HG03060 (cell line): ENCODE measurements around the gene ABCB4.

Experiments used
- ATAC-seq: cut with Tn5 transposase; IDR thresholded peaks from one replicate; pipeline ENCODE4 v1.9.1; 2021; ENCODE audit warnings: low read depth, moderate number of reproducible peaks; ENCODE audit not compliant: unreplicated experiment

The ABCB4 gene

GRCh38 chr7:87359366-87359765 is 116.1 kb downstream of the ABCB4 start:
- ATAC-seq: no peak

GRCh38 chr7:87356448-87356847 is 119.0 kb downstream of the ABCB4 start:
- ATAC-seq: no peak

GRCh38 chr7:87354749-87355148 is 120.7 kb downstream of the ABCB4 start:
- no peak for ATAC-seq
